GM13976 (cell line): ENCODE data around the gene GRAMD2B.

Experiments
- DNase-seq: peaks from one replicate; pipeline ENCODE4 v3.0.0; 2012; ENCODE audit warnings: low spot score
- in situ Hi-C: fragments of 300-500 bp; cut with MboI; formaldehyde crosslinking; loops from one replicate; pipeline ENCODE4 v1.12.0; 2022; ENCODE audit warnings: low sequenced_read_pairs, mixed read lengths, inconsistent platforms; ENCODE audit not compliant: unreplicated experiment
- TF ChIP-seq, protein P1 (sequence below): IDR thresholded peaks from 2 replicates; pipeline ENCODE4 v1.5.1; 2012; ENCODE audit warnings: borderline replicate concordance, mild to moderate bottlenecking; ENCODE audit not compliant: insufficient read depth; ENCODE audit errors: extremely low read depth, missing control alignments, control extremely low read depth

GRAMD2B gene

GRCh38 chr5:126445502-126446174, 22.4 kb downstream of the GRAMD2B start:
- in situ Hi-C loops = no loop called here
- DNase-seq = no peak
- TF ChIP-seq, protein P1, sequence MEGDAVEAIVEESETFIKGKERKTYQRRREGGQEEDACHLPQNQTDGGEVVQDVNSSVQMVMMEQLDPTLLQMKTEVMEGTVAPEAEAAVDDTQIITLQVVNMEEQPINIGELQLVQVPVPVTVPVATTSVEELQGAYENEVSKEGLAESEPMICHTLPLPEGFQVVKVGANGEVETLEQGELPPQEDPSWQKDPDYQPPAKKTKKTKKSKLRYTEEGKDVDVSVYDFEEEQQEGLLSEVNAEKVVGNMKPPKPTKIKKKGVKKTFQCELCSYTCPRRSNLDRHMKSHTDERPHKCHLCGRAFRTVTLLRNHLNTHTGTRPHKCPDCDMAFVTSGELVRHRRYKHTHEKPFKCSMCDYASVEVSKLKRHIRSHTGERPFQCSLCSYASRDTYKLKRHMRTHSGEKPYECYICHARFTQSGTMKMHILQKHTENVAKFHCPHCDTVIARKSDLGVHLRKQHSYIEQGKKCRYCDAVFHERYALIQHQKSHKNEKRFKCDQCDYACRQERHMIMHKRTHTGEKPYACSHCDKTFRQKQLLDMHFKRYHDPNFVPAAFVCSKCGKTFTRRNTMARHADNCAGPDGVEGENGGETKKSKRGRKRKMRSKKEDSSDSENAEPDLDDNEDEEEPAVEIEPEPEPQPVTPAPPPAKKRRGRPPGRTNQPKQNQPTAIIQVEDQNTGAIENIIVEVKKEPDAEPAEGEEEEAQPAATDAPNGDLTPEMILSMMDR = no peak

DNA sequence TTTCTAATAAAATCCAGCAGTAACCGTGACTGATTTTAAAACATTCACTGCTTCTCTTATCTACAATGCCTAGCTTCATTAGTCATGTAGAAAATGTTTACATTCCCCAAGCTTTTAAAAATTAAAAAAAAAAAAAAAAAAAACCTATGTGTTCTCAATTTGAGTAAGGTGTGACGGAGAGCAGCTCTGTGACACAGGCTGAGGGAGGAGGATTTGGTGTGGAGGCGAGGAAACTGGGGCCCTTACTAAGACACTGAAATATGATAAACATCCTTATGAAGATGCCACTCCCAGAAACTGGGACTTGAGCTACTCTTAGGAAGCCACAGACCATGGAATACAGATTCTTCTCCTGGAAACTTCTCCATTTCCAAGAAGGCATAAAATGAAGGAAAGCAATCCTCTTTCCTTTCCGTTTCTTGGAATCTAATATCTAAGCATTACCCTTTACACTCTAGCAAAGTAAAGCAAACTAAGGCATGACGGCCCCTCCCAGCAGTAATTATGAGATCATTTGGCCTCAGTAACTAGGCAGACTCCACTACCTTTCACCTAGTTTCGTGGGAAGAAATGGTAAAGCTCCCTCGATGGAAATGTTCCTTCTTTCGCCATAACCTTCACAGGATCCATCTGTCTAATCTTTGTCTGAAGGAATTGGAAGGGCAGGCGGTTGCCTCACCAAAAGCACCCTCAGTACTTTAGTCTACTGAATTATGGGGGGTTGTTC, 23.5 kb downstream of the GRAMD2B start:
- TF ChIP-seq, protein P1 = no peak
- in situ Hi-C loops = no loop called here
- DNase-seq = peak; percentile 60

DNA sequence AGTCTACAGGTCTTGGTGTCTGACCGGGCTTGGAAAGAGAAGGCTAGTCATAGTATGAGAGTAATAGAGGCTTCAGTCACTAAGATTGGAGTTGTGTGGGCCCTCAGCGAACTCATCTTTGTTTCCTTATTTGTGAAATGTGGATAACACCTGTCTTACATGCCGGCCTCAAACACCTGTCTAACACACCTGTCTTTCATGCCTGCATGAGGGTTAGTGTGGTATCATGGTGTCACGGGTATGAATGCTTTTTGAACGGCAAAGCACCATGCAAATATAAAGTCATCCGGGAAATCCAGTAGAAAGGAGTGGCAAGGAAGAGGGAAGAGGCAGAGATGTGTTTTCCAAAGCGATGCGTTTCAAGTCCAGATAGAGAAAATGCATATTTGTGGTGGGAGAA, 25.5 kb downstream of the GRAMD2B start:
- TF ChIP-seq, protein P1 = no peak
- DNase-seq = no peak
- in situ Hi-C loops = no loop called here

DNA sequence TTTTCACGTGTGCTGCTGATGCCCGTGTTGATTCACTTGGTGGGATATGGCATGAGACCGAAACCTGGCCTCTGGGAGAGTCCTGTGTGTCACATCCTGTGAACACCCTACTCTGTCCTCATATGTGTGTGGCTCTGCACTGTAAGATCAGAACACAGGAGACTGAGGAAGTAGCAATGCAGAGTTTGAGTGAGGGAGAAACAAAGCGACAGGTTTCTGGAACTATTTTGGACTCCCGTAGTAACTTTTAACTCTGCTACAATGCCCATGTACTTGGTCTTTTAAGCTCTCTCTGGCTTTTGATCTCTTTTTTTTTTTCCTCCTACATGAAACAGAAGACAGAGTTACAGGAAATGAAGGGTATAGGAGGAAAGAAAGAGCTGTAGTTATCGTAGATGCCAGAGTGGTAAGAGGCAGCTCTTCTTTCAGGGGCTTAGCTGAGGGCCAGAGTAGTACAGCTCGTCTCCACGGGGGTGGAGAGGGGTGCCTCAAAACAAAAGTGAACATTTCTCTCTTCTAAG, 26.6 kb downstream of the GRAMD2B start:
- DNase-seq = peak; percentile 49
- TF ChIP-seq, protein P1 = no peak
- in situ Hi-C loops = no loop called here

DNA sequence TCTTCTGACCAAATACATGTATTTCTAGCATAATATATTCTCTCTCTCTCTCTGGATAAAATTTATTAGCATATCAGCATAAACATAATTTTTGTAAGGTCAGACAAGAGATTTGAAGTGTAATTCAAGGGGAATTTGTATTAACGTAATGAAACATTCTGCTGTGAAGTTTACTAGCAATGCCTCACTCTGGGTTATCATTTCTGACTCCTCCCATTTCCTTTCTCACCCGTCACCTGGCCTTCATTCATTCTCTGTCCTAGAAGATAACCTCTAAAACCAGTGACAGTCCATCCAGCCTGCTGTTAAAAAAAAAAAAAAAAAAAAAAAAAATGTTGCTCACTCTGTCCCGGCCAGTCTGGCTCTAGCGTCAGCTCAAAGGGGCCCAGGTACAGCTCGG, 27.1 kb downstream of the GRAMD2B start:
- peak; percentile 52 for DNase-seq
- TF ChIP-seq, protein P1 = no peak
- in situ Hi-C loops = no loop called here

DNA sequence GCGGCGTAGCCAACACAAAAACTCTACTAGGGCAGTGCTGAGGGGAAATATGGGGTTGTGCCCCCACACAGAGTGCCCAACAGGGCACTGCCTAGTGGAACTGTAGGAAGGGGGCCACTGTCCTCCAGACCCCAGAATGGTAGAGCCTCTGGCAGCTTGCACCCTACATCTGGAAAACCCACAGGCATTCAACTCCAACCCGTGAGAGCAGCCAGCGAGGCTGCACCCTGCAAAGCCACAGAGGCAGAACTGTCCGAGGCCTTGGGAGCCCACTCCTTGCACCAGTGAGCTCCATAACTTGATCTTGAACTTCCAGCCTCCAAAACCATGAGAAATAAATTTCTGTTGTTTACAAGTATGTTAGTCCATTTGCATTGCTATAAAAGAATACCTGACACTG, 27.7 kb downstream of the GRAMD2B start:
- TF ChIP-seq, protein P1 = no peak
- no peak for DNase-seq
- in situ Hi-C loops = no loop called here
